Astrocyte (in vitro differentiated cells and primary cell): ENCODE data around the gene GARIN5A. TPM values are rescaled to one million over a fixed set of nuclear protein-coding genes. Genes with fewer than 3 reads are reported as not detected.

Experiments used
- DNase-seq: peaks from one replicate; pipeline ENCODE4 v3.0.0-alpha.2; 2010; ENCODE audit warnings: low read depth
- FAIRE-seq: peaks from 2 replicates; lab custom pipeline; 2011; peaks lifted over from hg19 to GRCh38; lab: Jason Lieb, UNC
- H2AFZ ChIP-seq: 2 replicates; pipeline ENCODE4 v1.6.0; 2012; ENCODE audit warnings: low read depth, low read length, inconsistent platforms
- H3K27ac ChIP-seq: 2 replicates; pipeline ENCODE4 v1.5.1; 2011; ENCODE audit warnings: low read depth, low read length, inconsistent platforms
- H3K27me3 ChIP-seq: 2 replicates; pipeline ENCODE4 v1.6.0; 2011; ENCODE audit warnings: low read length, inconsistent platforms; ENCODE audit not compliant: insufficient read depth
- H3K36me3 ChIP-seq: 2 replicates; pipeline ENCODE4 v1.5.1; 2011; ENCODE audit warnings: low read length, inconsistent platforms; ENCODE audit not compliant: insufficient read depth
- H3K4me1 ChIP-seq: 2 replicates; pipeline ENCODE4 v1.5.1; 2011; ENCODE audit warnings: low read length, inconsistent platforms; ENCODE audit not compliant: insufficient read depth
- H3K4me2 ChIP-seq: 2 replicates; pipeline ENCODE4 v1.6.0; 2012; ENCODE audit warnings: low read length, inconsistent platforms
- H3K4me3 ChIP-seq: 2 replicates; pipeline ENCODE4 v1.5.1; 2011; ENCODE audit warnings: low read depth, mild to moderate bottlenecking, low read length, inconsistent platforms; ENCODE audit not compliant: insufficient read depth
- H3K79me2 ChIP-seq: 2 replicates; pipeline ENCODE4 v1.6.0; 2012; ENCODE audit warnings: mild to moderate bottlenecking, low read length, inconsistent platforms; ENCODE audit not compliant: insufficient read depth
- H3K9ac ChIP-seq: 2 replicates; pipeline ENCODE4 v1.6.0; 2012; ENCODE audit warnings: mild to moderate bottlenecking, low read length, inconsistent platforms
- H3K9me3 ChIP-seq: 2 replicates; pipeline ENCODE4 v1.5.1; 2012; ENCODE audit warnings: low read depth, mild to moderate bottlenecking, low read length, inconsistent platforms; ENCODE audit not compliant: insufficient read depth
- H4K20me1 ChIP-seq: 2 replicates; pipeline ENCODE4 v1.6.0; 2012; ENCODE audit warnings: low read length, inconsistent platforms; ENCODE audit not compliant: insufficient read depth
- H3K27ac Mint-ChIP-seq: one replicate; pipeline ENCODE4 v1.8.0; 2021; ENCODE audit warnings: mild to moderate bottlenecking, mixed read lengths; ENCODE audit not compliant: unreplicated experiment
- H3K27me3 Mint-ChIP-seq: one replicate; pipeline ENCODE4 v1.8.0; 2021; ENCODE audit warnings: low read depth, mixed read lengths; ENCODE audit not compliant: unreplicated experiment
- H3K36me3 Mint-ChIP-seq: one replicate; pipeline ENCODE4 v1.8.0; 2021; ENCODE audit warnings: low read depth, mixed read lengths; ENCODE audit not compliant: unreplicated experiment
- H3K4me1 Mint-ChIP-seq: one replicate; pipeline ENCODE4 v1.8.0; 2021; ENCODE audit warnings: low read depth, mixed read lengths; ENCODE audit not compliant: unreplicated experiment
- H3K4me3 Mint-ChIP-seq: one replicate; pipeline ENCODE4 v1.8.0; 2021; ENCODE audit warnings: mild to moderate bottlenecking, moderate library complexity, mixed read lengths; ENCODE audit not compliant: unreplicated experiment
- H3K9me3 Mint-ChIP-seq: one replicate; pipeline ENCODE4 v1.8.0; 2021; ENCODE audit warnings: mild to moderate bottlenecking, mixed read lengths; ENCODE audit not compliant: unreplicated experiment
- EZH2 ChIP-seq: IDR thresholded peaks from 2 replicates; pipeline ENCODE4 v1.6.1; 2012; ENCODE audit warnings: mild to moderate bottlenecking, low read length, inconsistent platforms; ENCODE audit not compliant: insufficient read depth
- total RNA-seq: library from RNA; stranded (reverse); gene quantifications from 2 replicates; pipeline ENCODE4 v1.2.1, GENCODE V29; 2021
- TF ChIP-seq, protein P1 (sequence below): IDR thresholded peaks from 2 replicates; pipeline ENCODE4 v1.5.1; 2011; ENCODE audit warnings: low read depth, mild to moderate bottlenecking, inconsistent platforms, low read length, moderate library complexity; ENCODE audit not compliant: insufficient read depth

Gene GARIN5A
- total RNA-seq, 1 donor from 2014 or later, result not detected

DNA sequence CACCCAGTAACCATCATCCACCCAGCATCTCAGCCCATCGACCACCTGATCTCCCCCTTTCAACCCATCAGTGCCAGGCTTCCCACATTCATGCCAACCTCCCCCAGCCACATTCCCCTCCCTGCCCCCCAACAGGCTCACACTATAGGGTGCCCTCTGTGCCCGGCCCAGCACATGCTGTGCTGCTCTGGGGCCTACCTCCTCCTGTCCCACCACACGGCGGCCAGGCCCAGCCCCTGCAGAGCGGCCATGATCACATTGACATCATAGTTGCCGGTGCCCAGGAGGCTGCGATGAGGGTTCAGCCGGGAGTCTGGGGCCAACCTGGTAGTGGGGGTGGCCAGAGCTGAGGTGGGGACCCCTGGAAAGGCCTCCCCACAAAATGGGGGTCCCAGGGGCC lies 30.7 kb upstream of the GARIN5A start:
- Histone ChIP-seq H3K4me2 (no peak overlapping the region), H4K20me1 (no peaks in the 10 kb centered on the region), H3K27me3 (no peaks in the 10 kb centered on the region), H3K4me3 (no peak overlapping the region), H3K79me2 (peaks cover 9% of the 10 kb centered on the region), H2AFZ (no peak overlapping the region), H3K9me3 (no peaks in the 10 kb centered on the region), H3K36me3 (no peaks in the 10 kb centered on the region), H3K27ac (no peak overlapping the region), H3K4me1 (peaks cover 4% of the 10 kb centered on the region), H3K9ac (no peak overlapping the region)
- Mint-ChIP-seq H3K9me3 (peaks cover 25% of the 10 kb centered on the region), H3K4me3 (no peak overlapping the region), H3K27ac (no peak overlapping the region), H3K27me3 (no peaks in the 10 kb centered on the region), H3K36me3 (no peaks in the 10 kb centered on the region), H3K4me1 (no peaks in the 10 kb centered on the region)
- FAIRE-seq (no peak), DNase-seq (no peak)
- TF ChIP-seq EZH2, result no peak
- TF ChIP-seq, protein P1, sequence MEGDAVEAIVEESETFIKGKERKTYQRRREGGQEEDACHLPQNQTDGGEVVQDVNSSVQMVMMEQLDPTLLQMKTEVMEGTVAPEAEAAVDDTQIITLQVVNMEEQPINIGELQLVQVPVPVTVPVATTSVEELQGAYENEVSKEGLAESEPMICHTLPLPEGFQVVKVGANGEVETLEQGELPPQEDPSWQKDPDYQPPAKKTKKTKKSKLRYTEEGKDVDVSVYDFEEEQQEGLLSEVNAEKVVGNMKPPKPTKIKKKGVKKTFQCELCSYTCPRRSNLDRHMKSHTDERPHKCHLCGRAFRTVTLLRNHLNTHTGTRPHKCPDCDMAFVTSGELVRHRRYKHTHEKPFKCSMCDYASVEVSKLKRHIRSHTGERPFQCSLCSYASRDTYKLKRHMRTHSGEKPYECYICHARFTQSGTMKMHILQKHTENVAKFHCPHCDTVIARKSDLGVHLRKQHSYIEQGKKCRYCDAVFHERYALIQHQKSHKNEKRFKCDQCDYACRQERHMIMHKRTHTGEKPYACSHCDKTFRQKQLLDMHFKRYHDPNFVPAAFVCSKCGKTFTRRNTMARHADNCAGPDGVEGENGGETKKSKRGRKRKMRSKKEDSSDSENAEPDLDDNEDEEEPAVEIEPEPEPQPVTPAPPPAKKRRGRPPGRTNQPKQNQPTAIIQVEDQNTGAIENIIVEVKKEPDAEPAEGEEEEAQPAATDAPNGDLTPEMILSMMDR, result no peak

DNA sequence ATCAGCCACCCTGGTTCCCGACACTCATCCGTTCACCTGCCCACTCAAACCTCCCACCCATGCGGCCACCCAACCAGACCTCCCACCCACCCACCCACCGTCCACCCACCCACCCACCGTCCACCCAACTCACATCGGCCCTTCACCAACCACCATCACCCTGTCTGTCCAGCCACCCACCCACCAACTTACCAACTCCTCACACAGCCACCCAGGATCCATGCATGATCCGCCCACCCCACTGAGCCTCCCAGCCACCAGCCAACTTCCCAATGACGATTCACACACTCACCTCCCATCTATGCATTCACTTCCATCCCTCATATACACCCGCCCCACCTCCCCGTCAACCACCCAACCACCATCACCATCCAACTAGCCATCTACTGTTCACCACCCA lies 30.1 kb upstream of the GARIN5A start:
- no peak overlapping the region for H3K4me3 Mint-ChIP-seq
- TF ChIP-seq, protein P1, result no peak
- no peak for TF ChIP-seq EZH2
- no peak for FAIRE-seq

DNA sequence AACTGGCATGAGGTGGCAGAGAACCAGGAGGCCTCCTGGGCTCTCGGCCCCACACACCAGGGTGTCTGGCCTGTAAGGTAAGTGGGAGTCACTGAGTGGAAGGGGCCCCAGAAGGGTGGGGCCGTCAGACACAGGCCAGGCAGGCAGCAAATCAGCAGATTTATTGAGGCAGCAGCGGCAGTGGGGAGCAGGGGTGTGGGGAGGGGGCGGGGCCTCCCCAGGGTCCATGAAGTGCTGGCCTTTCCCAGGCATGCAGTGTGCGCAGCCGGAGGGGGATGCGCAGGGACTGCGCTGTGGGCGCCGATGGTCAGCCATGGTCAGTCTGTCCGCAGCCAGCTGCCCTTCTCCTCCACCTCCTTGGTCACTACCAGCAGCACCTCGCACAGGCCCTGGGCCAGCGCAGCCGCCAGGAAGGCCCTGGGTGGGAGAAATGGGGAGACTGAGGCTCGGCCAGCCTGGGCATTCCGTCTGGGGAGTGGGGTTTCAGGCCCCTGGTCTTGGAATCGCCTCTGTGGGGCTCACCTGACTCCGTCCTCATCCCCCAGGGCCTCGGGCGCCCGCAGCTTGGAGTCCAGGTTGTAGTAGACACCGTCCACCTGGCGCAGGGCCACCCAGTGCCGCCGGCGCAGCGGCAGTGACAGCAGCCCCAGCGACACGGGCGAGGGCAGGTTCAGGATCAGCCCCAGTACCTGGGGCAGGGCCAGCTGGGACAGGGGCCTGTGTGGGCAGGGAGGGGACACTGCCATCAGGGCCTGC lies 29.4 kb upstream of the GARIN5A start:
- FAIRE-seq (no peak), DNase-seq (no peak)
- H2AFZ ChIP-seq, result no peak overlapping the region
- H3K4me1 ChIP-seq, result peaks cover 4% of the 10 kb centered on the region
- Mint-ChIP-seq H3K4me1 (no peaks in the 10 kb centered on the region), H3K4me3 (no peak overlapping the region), H3K9me3 (peaks cover 21% of the 10 kb centered on the region), H3K27ac (no peak overlapping the region), H3K36me3 (no peaks in the 10 kb centered on the region), H3K27me3 (no peaks in the 10 kb centered on the region)
- no peak overlapping the region for H3K4me3 ChIP-seq
- no peak overlapping the region for H3K4me2 ChIP-seq
- TF ChIP-seq, protein P1, result no peak
- TF ChIP-seq EZH2, result no peak
- H3K9ac ChIP-seq, result no peak overlapping the region
- H3K27ac ChIP-seq, result no peak overlapping the region
- no peaks in the 10 kb centered on the region for H3K27me3 ChIP-seq
- no peaks in the 10 kb centered on the region for H3K36me3 ChIP-seq
- peaks cover 9% of the 10 kb centered on the region for H3K79me2 ChIP-seq
- H3K9me3 ChIP-seq, result no peaks in the 10 kb centered on the region
- no peaks in the 10 kb centered on the region for H4K20me1 ChIP-seq

More for the DNA sequence above, 30.1 kb upstream of the GARIN5A start:
- no peak for DNase-seq
- Histone ChIP-seq H3K79me2 (peaks cover 9% of the 10 kb centered on the region), H2AFZ (no peak overlapping the region), H3K36me3 (no peaks in the 10 kb centered on the region), H3K4me1 (peaks cover 4% of the 10 kb centered on the region), H3K4me3 (no peak overlapping the region), H3K27me3 (no peaks in the 10 kb centered on the region), H3K27ac (no peak overlapping the region), H3K9me3 (no peaks in the 10 kb centered on the region), H3K4me2 (no peak overlapping the region), H3K9ac (no peak overlapping the region), H4K20me1 (no peaks in the 10 kb centered on the region)
- peaks cover 23% of the 10 kb centered on the region for H3K9me3 Mint-ChIP-seq
- no peaks in the 10 kb centered on the region for H3K36me3 Mint-ChIP-seq
- H3K27ac Mint-ChIP-seq, result no peak overlapping the region
- H3K27me3 Mint-ChIP-seq, result no peaks in the 10 kb centered on the region
- no peaks in the 10 kb centered on the region for H3K4me1 Mint-ChIP-seq
